Inflammatory macrophage (primary cell): ENCODE data around the gene FAM174A.

ENCODE experiments used
- DNase-seq, 2 donors: peaks; one replicate each; pipeline ENCODE4 v3.0.0-alpha.2; 2020 to 2022
- total RNA-seq, 18 experiments: gene quantifications; one replicate each; lab custom pipeline; 2026; ENCODE audit warnings: mixed read lengths in 6 of 18, inconsistent platforms in 2 of 18; lab: John Stamatoyannopoulos, UW

Gene FAM174A
- total RNA-seq = 4.6 to 16.1 (median 11.5) reads per million in 18 experiments

- peak; percentile 98 to 99 for DNase-seq
Measured at GRCh38 chr5:100535060-100536005, at the start of gene FAM174A. Gene FAM174A (plus strand): TSS chr5:100535374. CDS start chr5:100535531, 157 bp downstream.

DNA sequence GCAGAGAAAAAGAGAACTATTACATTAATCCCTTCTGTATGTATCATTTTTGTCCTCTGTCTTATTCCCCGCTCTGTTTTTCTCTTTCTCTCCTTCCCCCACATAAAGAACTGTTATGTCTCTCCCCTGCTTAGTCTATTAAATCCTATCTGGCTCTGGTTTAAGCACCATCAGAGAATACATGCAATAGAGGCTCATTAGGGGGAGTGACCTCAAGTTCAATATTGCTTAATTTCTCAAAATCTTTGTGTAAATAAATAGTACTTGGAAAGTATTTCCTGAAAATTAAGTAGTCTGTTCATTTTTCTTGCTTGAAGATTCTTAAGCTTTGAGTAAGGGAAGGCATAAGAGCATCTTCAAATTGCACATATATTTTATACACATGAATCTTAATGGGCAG lies 41.2 kb upstream of the FAM174A start:
- no peak for DNase-seq

GRCh38 chr5:100496296-100496695 lies 38.9 kb upstream of the FAM174A start:
- DNase-seq = no peak

GRCh38 chr5:100502684-100503083 lies 32.5 kb upstream of the FAM174A start:
- DNase-seq = no peak

DNA sequence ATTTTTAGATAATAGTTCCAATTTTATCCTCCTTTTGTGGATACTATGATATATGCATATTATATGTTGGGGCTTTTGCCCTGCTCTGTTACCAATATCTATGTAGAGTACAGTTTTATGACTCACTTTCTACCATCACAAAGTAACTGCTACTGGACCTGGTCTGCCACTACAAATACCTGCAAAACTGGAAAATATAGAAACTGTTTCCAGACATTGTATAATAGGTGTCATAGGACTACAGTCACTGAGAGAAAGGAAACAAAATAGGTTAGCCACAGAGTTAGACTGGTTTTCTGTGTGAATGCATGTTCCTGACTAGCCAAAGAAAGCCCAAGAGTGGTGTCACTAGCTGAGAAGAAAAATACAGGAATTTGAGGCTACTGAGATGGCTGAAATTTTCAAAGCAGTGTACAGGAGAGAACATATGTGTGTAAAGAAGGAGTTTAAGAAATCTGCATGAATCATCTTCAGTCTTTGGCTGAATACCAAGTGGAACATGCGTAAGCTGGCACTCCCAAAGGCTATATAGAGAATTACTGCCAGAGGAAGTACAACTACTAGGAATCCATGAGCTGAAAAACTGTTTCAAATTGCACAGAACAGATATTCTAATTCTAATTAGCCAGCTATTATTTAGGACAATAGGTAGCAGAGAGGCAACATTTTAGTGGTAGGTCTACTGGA lies 29.0 kb upstream of the FAM174A start:
- peak; percentile 56 to 69 for DNase-seq

DNA sequence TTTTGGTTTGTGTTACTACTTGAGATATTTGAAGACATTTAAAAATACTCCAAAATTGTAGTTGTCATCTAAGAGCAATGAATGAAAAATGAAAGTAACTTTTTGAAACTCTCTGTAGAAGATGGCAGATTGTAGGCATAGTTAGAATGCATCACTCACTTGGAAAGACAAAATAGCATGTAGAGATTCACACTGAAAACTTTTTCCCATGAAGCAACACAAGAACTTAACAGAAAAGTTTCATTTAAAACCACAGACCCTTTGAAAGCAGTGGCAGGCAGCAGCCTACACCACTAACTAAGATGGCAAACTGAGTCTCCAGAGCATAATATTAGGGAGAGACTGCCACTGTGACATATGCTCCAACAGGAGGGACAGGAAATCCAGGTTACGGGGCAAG lies 18.9 kb upstream of the FAM174A start:
- DNase-seq = no peak

GRCh38 chr5:100517301-100517974 lies 17.7 kb upstream of the FAM174A start:
- no peak for DNase-seq

DNA sequence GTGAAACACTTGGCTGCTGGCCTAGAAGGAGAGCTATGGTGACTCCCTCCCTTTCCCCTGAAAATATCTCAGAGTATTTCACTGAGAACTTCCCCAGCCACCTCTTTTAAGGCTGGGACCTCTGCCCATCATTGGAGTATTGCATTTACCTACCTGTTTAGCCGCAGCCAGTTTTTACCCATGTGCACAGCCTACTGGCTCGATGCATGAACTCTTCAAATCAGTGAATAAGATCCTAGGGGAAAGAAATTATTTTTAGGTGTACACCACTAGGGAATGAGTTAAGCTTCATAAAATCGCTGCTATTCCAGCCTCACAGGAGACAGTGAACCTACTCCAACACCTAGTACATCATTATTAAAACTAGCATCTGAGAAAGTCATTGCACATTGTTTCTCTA lies 16.8 kb upstream of the FAM174A start:
- DNase-seq = no peak

DNA sequence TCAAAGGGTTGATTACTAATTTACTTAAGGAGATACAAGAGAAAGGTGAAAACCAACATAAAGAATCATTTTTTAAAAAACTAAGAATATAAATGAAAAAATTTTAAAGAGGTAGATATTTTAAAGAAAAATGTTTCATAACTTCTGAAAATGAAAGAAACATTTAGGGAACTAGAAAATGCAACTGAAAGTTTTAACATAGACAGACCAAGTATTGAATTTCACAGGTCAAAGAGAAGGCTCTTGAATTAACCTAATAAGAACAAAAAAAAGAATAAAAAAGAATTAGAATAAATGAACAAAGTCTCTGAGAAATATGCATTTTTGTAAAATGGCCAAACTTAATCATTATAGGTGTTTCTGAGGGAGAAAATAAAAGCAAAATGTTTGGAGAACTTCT lies 16.1 kb upstream of the FAM174A start:
- no peak for DNase-seq

DNA sequence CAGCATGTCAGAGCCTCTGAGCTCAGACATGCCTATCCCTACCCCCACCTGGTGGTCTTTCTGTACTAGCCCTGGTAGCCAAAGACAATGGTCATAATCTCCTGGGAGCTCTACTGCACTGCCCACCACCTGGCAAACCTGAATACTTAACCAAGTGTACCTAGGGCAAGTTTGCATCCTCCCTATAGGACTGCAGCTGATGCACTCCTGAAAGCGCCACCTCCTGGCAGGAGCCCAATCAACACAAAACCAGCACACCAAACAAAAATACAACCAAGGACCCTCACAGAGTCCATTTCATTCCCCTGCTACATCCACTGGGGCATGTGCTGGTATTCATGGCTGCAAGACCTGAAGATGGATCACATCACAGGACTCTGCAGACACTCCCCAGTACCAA lies 14.8 kb upstream of the FAM174A start:
- DNase-seq = no peak

DNA sequence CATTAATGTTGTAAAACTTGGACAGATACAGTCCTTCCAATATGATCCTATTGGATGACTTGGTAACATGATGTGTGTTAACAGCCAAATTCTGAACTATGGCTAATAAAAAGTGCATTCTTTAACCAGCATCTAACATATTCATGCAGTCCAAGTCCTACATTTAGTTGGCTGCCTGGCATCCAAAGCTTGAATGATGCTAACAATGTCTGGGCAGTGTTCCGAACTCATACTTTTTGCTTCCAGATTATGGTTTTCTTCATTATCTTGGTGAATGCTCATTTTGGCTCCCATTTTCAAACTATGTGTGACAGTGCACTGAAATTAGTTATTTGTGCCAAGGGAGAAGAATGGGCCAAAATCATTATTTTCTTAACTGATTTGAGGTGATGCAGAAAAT lies 2.8 kb downstream of the FAM174A start:
- no peak for DNase-seq

- DNase-seq = no peak
Measured at GRCh38 chr5:100539519-100539918, 4.3 kb downstream of the FAM174A start.

GRCh38 chr5:100542086-100542485 lies 6.9 kb downstream of the FAM174A start:
- DNase-seq = no peak

DNA sequence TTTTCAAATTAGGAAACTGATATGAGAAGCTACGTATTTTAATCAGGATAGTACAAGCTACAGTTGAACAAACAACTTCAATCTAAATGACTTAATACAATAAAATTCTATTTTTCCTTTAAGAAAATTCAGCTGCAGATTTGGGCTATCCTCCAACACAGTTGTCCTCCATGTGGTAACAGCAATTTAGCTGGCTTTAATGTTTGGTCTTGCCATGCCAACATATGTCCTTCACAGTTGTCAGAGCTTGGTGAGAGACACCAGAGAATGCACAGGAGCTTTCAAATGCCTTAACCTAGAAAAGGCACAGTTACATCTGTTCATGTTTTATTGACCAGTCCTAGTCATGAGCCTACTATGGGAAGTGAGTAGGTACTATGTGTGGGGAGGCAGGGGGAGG lies 10.8 kb downstream of the FAM174A start:
- no peak for DNase-seq

GRCh38 chr5:100550531-100551051 lies 15.4 kb downstream of the FAM174A start:
- DNase-seq = no peak

DNA sequence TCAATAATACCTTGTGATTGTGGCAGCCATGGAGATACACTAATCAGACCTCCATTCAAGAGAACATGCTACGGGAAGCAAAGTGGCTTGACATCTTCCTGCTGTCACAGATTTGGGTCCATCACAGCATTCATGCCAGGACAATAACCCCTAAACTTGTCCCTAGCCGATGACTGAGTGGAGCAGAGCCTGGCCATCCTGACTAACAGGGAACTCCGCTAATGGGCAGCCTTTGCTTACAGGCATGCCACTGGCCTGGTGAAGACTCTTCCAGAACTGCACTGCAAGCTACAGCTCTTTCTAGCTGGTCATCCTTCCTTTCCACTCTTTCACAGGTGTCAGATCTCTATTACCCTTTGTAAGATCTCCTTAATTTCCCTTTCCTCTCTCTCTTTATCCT lies 16.0 kb downstream of the FAM174A start:
- DNase-seq = no peak

DNA sequence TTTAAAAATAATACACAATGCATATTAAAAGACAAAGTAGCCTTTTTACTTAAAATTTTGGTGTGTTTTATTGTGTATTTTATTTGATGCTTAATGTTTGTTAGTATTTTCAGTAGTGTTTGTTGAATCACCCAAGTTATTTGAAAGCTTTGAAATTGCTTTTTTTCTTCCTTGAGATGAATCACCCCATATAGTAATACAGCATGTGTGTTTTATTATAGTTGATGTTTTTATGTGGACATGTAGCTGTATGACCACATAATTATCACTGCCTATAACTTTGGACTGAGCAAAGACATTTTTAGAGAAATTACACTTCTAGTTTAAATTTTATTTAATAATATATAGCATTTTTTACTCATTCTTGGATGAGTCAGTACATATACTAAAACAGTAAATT lies 18.0 kb downstream of the FAM174A start:
- no peak for DNase-seq

- no peak for DNase-seq
Measured at GRCh38 chr5:100560860-100561259, 25.7 kb downstream of the FAM174A start.

GRCh38 chr5:100562821-100563220 lies 27.6 kb downstream of the FAM174A start:
- DNase-seq = no peak

DNA sequence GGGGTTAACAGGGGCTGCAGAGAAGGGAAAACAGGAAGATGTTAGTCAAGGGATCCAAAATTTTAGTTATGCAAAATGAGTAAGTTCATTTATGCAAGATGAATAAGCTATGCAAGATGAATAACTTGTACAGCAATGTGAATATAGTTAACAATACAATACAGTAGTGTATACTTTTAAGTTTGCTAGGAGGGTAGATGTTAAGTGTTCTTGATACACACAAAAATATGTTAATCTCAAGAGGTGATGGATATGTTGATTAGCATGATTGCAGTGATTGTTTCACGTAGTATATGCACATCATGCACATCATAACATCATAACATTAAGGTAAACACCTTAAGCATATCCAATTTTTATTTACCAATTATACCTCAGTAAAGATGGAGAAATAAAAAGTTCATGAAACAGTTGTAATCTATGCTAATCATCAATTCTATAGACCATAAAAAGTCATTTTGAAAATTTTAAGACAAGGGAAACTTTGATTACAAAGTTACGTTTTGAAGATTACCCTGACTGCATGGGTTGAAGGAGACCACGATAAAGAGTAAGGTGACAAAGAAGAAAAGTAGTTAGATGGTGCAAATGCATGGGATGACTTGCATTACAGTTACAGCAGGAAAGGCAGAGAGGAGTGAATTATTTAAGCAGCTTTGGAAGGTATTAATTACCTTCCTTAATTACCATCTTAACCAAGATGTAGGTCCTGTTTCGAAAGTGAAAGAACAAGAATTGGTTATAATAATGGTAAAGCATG lies 31.4 kb downstream of the FAM174A start:
- DNase-seq = no peak

DNA sequence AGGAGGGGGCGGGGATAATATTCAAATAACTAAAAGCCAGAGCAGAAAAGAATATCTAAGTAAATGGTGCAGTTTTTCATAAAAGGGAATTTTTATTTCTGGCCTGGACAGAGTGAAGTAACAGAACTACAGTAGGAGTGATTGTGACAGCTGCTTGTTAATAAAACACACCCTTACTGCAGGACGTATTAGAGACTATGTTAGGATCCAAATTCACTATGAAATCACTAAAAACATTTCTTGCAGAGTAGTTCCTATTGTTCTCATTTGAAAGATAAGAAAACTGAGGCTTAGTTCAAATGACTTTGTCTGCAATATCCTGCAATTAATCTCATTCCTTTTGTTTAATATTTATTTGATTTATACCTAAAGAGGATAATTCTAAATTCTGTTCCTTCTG lies 39.5 kb downstream of the FAM174A start:
- no peak for DNase-seq

DNA sequence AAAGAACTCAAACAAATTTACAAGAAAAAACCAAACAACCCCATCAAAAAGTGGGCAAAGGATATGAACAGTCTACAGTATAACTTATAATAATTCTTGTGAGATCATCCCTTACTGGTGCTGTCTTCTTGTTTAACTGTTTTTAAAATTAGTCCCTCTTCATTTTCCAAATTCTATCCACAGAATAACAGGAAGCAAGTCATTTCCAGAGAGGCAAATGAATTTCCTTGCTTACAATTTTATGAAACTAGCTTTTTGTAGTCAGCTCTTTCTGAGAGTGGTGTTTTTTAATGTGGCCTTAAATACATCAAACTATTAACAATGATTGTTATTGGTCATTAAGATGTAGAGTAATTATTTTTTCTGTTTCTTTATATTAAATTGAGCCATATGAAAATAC lies 40.6 kb downstream of the FAM174A start:
- DNase-seq = no peak
